Epithelial cell of esophagus (primary cell): Measurements from ENCODE around the gene GLIS1.
"Not testable (repeated sequence)": the region's sequence is repeated elsewhere in the genome, so short reads cannot be mapped to it uniquely, and the experiment has no call there.

Experiments
- DNase-seq: peaks from one replicate; pipeline ENCODE4 v3.0.0; 2010; ENCODE audit warnings: low read depth
- H3K4me3 ChIP-seq: 2 replicates; pipeline ENCODE4 v1.5.1; 2011; ENCODE audit warnings: mild to moderate bottlenecking, low read length, control low read depth
- TF ChIP-seq, protein P1 (sequence below): IDR thresholded peaks from 2 replicates; pipeline ENCODE4 v1.5.1; 2011; ENCODE audit warnings: low read depth, mild to moderate bottlenecking, low read length, control low read depth, inconsistent platforms; ENCODE audit not compliant: insufficient read depth; ENCODE audit errors: missing control alignments

The GLIS1 gene

DNA sequence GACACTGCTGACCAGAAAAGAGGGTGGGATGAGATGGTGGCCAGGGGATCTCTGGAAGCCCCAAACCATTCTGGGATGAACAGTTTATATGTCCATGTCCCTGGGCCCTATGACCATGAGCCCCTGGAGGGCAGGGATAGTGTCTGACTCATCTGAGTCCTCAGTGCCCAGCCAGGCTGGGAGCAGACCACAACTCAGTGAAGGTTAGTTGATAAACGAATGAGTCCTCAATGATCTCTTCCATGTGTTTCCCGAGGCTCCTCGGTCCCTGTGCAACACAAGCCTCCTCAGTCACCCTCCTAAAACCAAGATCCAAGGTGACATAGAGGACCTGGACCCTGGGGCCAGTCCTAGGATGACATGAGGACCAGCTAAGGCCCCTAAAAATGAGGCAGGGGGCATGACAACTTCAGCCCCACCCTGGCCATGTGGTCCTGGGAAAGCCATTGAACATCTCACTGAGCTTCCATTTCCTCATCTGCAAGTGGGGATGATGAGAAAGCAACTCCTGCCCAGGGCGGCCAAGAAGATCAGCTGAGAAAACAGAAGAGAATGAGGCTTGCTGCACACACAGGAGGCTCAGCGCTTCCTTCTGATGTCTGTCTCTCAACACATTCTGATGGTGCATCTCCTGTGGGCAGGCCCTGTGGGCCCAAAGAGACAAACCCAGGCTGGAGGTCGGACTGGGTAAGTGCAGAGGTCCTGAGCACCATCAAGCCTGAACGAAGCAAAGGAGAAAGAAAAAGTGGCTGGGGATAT, 86.3 kb downstream of the GLIS1 start:
- DNase-seq: no peak
- TF ChIP-seq, protein P1, sequence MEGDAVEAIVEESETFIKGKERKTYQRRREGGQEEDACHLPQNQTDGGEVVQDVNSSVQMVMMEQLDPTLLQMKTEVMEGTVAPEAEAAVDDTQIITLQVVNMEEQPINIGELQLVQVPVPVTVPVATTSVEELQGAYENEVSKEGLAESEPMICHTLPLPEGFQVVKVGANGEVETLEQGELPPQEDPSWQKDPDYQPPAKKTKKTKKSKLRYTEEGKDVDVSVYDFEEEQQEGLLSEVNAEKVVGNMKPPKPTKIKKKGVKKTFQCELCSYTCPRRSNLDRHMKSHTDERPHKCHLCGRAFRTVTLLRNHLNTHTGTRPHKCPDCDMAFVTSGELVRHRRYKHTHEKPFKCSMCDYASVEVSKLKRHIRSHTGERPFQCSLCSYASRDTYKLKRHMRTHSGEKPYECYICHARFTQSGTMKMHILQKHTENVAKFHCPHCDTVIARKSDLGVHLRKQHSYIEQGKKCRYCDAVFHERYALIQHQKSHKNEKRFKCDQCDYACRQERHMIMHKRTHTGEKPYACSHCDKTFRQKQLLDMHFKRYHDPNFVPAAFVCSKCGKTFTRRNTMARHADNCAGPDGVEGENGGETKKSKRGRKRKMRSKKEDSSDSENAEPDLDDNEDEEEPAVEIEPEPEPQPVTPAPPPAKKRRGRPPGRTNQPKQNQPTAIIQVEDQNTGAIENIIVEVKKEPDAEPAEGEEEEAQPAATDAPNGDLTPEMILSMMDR: no peak
- H3K4me3 ChIP-seq: no peak overlapping the region

DNA sequence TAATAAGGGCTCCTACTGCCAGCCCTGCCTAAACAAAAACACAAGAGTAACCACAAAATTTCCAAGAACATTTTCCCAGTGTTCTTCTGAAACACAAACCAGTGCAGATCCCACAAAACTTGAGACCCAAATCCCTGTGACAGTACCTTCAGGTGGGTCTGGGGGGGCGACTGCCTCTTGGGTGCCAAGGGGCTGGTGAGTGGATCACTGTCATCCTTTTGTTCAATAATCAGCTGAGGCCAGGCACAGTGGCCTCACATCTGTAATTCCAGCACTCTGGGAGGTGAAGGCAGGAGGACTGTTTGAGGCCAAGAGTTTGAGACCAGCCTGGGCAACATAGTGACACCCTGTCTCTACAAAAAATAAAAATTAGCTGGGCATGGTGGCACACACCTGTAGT, 87.6 kb downstream of the GLIS1 start:
- H3K4me3 ChIP-seq: no peak overlapping the region
- TF ChIP-seq, protein P1: no peak
- no peak for DNase-seq

DNA sequence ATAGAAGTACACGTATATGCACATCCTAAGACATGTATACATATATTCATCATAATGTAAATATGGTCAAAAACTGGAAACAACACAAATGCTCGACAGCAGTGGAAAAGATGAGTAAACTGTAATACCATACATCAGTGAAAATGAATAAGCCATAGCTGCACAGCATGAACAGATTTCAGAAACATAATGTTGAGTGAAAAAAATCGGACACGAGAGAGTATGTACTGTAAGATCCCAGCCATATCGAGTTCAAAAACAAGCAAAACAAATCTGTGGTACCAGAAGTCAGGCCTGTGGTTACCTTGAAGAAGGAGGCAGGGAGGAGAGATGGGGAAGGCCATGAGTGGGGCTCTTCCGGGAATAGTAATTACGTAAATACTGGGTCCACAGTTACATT, 90.4 kb downstream of the GLIS1 start:
- no peak overlapping the region for H3K4me3 ChIP-seq
- no peak for DNase-seq
- TF ChIP-seq, protein P1: no peak

DNA sequence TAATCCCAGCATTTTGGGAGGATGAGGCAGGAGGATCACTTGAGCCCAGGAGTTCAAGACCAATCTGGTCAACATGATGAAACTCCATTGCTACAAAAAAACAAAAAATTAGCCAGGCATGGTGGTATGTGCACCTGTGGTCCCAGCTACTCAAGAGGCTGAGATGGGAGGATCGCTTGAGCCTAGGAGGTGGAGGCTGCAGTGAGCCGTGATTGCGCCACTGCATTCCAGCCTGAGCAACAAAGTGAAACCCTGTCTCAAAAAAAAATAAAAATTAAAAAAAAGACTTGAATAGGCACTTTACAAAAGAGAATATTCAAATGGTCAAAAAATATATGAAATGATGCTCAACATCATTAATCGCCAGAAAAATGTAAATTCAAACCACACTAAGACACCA, 91.0 kb downstream of the GLIS1 start:
- DNase-seq, H3K4me3 ChIP-seq: not testable (repeated sequence)

DNA sequence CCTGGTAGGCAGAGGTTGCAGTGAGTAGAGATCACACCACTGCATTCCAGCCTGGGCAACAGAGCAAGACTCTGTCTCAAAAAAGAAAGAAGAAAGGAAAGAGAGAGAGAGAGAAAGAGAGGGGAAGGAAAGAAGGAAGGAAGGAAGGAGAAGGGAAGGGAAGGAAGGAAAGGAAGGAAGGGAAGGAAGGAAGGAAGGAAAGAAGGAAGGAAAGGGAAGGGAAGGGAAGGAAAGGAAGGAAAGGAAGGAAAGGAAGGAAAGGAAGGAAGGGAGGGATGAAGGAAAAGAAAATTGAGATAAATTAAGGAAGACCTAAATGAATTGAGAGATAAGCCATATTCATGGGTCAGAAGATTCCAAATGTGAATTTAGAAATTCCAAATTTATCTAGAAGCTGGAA, 92.2 kb downstream of the GLIS1 start:
- TF ChIP-seq, protein P1: no peak
- no peak for DNase-seq
- H3K4me3 ChIP-seq: no peak overlapping the region

DNA sequence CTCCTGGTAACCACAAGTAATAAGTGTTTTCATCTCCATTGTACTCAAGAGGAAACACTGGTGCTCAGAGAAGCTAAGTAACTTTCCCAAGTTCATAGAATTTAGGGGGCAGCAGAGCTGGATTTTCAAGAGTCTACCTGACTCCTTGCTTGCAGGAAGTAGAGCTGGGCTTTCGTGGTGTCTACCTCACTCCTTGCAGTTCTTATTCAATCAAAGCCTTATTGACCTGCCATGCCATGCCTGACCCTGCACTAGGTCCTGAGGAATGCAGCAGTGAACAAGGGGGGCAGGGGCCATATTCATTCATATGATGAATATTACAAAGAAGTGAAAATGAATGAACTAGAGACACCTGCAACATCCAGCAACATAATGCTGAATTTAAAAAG, 93.3 kb downstream of the GLIS1 start:
- no peak overlapping the region for H3K4me3 ChIP-seq
- no peak for DNase-seq
- TF ChIP-seq, protein P1: no peak

DNA sequence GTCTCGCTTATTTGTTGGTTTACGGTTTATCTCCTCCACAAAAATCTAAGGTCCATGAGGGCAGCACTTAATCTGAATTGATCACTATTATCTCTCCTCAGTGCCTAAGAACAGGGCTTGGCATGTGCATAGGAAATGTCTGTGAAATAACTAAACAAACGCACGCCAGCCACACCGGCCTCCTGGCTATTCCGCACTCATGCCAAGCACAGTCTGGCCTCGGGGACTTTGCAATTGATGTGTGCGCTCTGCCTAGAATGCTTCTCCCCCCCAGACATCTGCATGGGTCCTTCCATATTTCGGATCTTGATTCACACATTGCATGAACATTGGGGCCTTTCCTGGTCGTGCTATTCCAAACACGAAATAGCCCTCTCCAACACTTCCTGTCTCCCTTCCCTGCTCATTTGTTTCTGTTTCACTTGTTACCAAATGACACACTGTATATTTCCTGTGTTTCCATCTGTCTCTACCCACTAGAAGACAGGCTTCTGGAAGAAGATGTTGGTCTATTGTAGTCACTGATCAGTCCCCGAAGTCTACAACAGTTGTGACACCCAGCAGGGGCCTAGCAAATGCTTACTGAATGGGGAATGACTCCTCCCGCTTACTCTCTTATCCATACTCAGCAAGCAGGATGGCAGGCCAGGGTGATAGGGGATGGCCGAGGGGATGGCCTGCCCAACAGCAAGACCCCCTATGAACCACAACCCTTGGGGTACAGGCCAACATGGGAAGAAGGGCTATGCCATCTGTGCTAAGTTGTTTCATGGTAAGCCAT, 93.9 kb downstream of the GLIS1 start:
- DNase-seq: no peak
- H3K4me3 ChIP-seq: no peak overlapping the region
- TF ChIP-seq, protein P1: no peak
